Naive thymus-derived CD4-positive, alpha-beta T cell (primary cell): ENCODE results near the gene AP1G2. TPM values are rescaled to one million over a fixed set of nuclear protein-coding genes. Genes with fewer than 3 reads are reported as not detected.
"Not testable (repeated sequence)": the region's sequence is repeated elsewhere in the genome, so short reads cannot be mapped to it uniquely, and the experiment has no call there.

Source experiments
- ATAC-seq: fragments of 150-1000 bp; cut with Tn5 transposase; 2 replicates; pipeline ENCODE4 v1.10.0; 2021; ENCODE audit warnings: mild to moderate bottlenecking, moderate library complexity
- CTCF ChIA-PET: fragments of 350-600 bp; sonication (Branson Sonifier 250); formaldehyde crosslinking; loops from one replicate; lab custom pipeline; 2021; ENCODE audit warnings: antibody characterized with exemption; lab: Charles Lee
- POLR2A ChIA-PET: fragments of 350-600 bp; sonication (Branson Sonifier 250); formaldehyde crosslinking; loops from one replicate; lab custom pipeline; 2021; ENCODE audit warnings: antibody characterized with exemption, inconsistent platforms; lab: Charles Lee
- DNase-seq, 9 donors: peaks; one replicate each; pipeline versions ENCODE4 v3.0.0 to v3.0.0-alpha.2; 2020 to 2022; ENCODE audit warnings: mixed read lengths in 1 of 9
- H3K27ac ChIP-seq: one replicate; pipeline ENCODE4 v1.7.0; 2013; ENCODE audit warnings: mild to moderate bottlenecking, low read depth, low read length, moderate library complexity
- H3K27me3 ChIP-seq, 2 donors: one replicate each; pipeline ENCODE4 v1.7.0; 2013; ENCODE audit warnings: low read length in 2 of 2, mild to moderate bottlenecking in 2 of 2, moderate library complexity in 2 of 2; ENCODE audit not compliant: control insufficient read depth in 2 of 2, insufficient read depth in 2 of 2
- H3K36me3 ChIP-seq, 3 experiments: 1 replicate in 2 of 3; 2 replicates in 1 of 3; pipeline ENCODE4 v1.7.0; 2013; ENCODE audit warnings: low read length in 3 of 3, mild to moderate bottlenecking in 3 of 3, moderate library complexity in 1 of 3; ENCODE audit not compliant: insufficient read depth in 3 of 3, control insufficient read depth in 2 of 3
- H3K4me1 ChIP-seq, 2 donors: one replicate each; pipeline ENCODE4 v1.7.0; 2013; ENCODE audit warnings: low read length in 2 of 2, mild to moderate bottlenecking in 2 of 2, moderate library complexity in 1 of 2; ENCODE audit not compliant: control insufficient read depth in 2 of 2, insufficient read depth in 2 of 2
- H3K4me3 ChIP-seq: 2 replicates; pipeline ENCODE4 v1.7.0; 2013; ENCODE audit warnings: mild to moderate bottlenecking, low read length
- H3K9me3 ChIP-seq, 3 experiments: 1 replicate in 2 of 3; 2 replicates in 1 of 3; pipeline ENCODE4 v1.7.0; 2013; ENCODE audit warnings: low read length in 3 of 3; ENCODE audit not compliant: control insufficient read depth in 2 of 3
- H3K27ac Mint-ChIP-seq, 9 donors: one replicate each; pipeline ENCODE4 v1.8.0; 2020 to 2022; ENCODE audit warnings: mixed read lengths in 9 of 9, mild to moderate bottlenecking in 8 of 9, moderate library complexity in 5 of 9, inconsistent platforms in 2 of 9
- H3K27me3 Mint-ChIP-seq, 5 donors: one replicate each; pipeline ENCODE4 v1.8.0; 2021 to 2022; ENCODE audit warnings: mixed read lengths in 5 of 5, mild to moderate bottlenecking in 1 of 5
- H3K36me3 Mint-ChIP-seq, 5 donors: one replicate each; pipeline ENCODE4 v1.8.0; 2020 to 2022; ENCODE audit warnings: mixed read lengths in 5 of 5, mild to moderate bottlenecking in 3 of 5, inconsistent platforms in 1 of 5
- H3K4me1 Mint-ChIP-seq, 7 donors: one replicate each; pipeline ENCODE4 v1.8.0; 2020 to 2022; ENCODE audit warnings: mixed read lengths in 7 of 7, mild to moderate bottlenecking in 3 of 7, inconsistent platforms in 1 of 7
- H3K4me3 Mint-ChIP-seq, 10 donors: one replicate each; pipeline ENCODE4 v1.8.0; 2020 to 2022; ENCODE audit warnings: mild to moderate bottlenecking in 10 of 10, mixed read lengths in 10 of 10, moderate library complexity in 6 of 10, inconsistent platforms in 2 of 10
- H3K9me3 Mint-ChIP-seq, 11 donors: one replicate each; pipeline ENCODE4 v1.8.0; 2020 to 2022; ENCODE audit warnings: mixed read lengths in 11 of 11, mild to moderate bottlenecking in 4 of 11, inconsistent platforms in 1 of 11, moderate library complexity in 1 of 11
- intact Hi-C, 2 donors: fragments of 100-400 bp; cut with micrococcal nuclease; formaldehyde crosslinking; loops; one replicate each; pipeline ENCODE4 v1.15.1; 2023
- polyA plus RNA-seq, 2 donors: library from polyadenylated mRNA; unstranded; fragments of 300-500 nt; fragmentation: Illumina TruSeq; gene quantifications; one replicate each; pipeline ENCODE4 v1.2.3, GENCODE V29; 2021
- total RNA-seq, 6 experiments: library from RNA in 5 of 6; stranded (reverse) in 5 of 6; gene quantifications; 1 replicate in 5 of 6; 2 replicates in 1 of 6; pipeline ENCODE4 v1.2.3 and lab custom pipeline; 2021 to 2026

AP1G2 gene
- total and polyA plus RNA-seq, 7 experiments from 2014 or later: 66.4 to 548 (median 270) TPM

DNA sequence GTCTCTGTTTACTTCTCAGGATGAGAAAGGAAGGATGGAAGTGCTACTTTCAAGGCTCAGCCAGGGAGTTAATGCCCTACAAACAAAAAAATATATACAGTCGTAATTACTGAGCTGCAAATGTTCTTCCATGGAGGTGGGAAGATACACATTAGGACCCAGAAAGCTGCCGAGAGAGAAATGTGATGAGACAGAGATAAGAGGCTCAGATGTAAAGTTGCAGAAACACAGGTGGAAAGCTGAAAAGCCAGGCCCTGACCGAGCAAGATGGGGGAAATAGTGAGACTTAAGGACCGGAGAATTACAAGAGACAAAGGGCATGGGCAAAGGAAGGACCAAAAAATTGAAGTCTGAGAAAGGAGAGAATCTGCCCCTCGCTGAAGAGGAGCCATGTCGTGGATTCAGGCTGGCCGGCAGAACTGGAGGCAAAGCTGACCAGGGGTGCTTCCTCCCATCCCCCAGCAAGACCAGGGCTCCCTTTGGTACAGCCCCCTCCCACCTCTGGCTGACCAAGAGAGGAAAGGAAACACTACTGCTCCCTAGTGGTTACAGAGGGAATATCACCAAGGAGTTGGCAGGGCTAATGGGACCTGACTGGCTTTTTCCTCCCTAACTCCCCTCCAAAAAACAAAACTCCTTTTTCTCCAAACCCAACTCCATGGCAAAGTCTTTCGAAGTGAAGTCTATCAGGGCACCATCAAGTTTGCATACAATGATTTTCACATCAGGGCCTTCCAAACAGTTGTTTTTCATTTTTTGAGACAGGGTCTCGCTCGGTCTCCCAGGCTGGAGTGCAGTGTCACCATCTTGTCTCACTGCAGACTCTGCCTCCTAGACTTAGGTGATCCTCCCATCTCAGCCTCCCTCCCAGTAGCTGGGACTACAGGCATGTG is 28.1 kb downstream of the AP1G2 start:
- POLR2A ChIA-PET: interaction anchor here (0.6 to 1.0 kb wide), 2 partner anchors 49 to 224 kb away, joined by 3 read pairs; no protein-coding TSS in a partner anchor
- Mint-ChIP-seq H3K36me3 (no peaks in the 10 kb centered on the region), H3K4me1 (peaks cover 0 to 6% (median 0%) of the 10 kb centered on the region in 7 donors), H3K4me3 (no peak overlapping the region), H3K9me3 (no peaks in the 10 kb centered on the region), H3K27me3 (no peaks in the 10 kb centered on the region), H3K27ac (peak overlapping the region in 1 of 9 donors; percentile 83)
- ATAC-seq (peak; percentile 85), DNase-seq (peak in 6 of 9 donors; percentile 20 to 53 (median 34))
- CTCF ChIA-PET: interaction anchor here (0.6 to 6.3 kb wide), 4 partner anchors 20 to 272 kb away, joined by 4 to 43 read pairs (median 17); no protein-coding TSS in a partner anchor
- no peak overlapping the region for H3K27ac ChIP-seq
- no peaks in the 10 kb centered on the region for H3K36me3 ChIP-seq
- H3K9me3 ChIP-seq: no peaks in the 10 kb centered on the region
- H3K27me3 ChIP-seq: no peaks in the 10 kb centered on the region
- intact Hi-C loops: loop anchor here (1.0 kb wide), 4 partner anchors 12 to 61 kb away; partner anchors contain the start of gene ZFHX2 (in 1 of the 2)
- no peak overlapping the region for H3K4me3 ChIP-seq
- H3K4me1 ChIP-seq: no peaks in the 10 kb centered on the region

DNA sequence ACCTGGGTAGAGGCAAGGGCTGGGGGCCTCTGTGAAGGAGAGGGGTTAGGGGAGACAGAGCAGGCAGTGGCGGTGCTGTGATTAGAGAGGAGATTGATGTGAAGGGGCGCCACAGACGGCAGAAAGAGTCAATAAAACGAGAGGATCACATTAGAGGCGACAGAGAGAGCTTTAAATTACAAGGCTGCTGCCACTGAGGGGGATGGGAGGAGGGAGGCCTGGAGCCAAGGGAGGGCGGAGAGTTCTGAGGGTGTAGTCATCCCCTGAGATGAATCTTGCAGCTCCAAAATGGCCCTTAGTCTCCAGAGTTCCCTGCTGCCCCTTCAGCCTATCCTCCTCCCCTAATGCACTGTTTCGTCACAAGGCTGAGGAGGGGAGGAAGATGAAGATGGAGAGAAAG is 28.8 kb downstream of the AP1G2 start:
- Mint-ChIP-seq H3K4me1 (peaks cover 0 to 6% (median 0%) of the 10 kb centered on the region in 7 donors), H3K27me3 (no peaks in the 10 kb centered on the region), H3K27ac (peak overlapping the region in 1 of 9 donors; percentile 16), H3K36me3 (no peaks in the 10 kb centered on the region), H3K9me3 (no peaks in the 10 kb centered on the region), H3K4me3 (no peak overlapping the region)
- CTCF ChIA-PET: interaction anchor here (3.9 to 6.3 kb wide), 2 partner anchors 21 to 61 kb away, joined by 25 to 43 read pairs; no protein-coding TSS in a partner anchor
- Histone ChIP-seq H3K4me3 (no peak overlapping the region), H3K9me3 (no peaks in the 10 kb centered on the region), H3K4me1 (no peaks in the 10 kb centered on the region), H3K27ac (no peak overlapping the region), H3K27me3 (no peaks in the 10 kb centered on the region), H3K36me3 (no peaks in the 10 kb centered on the region)
- DNase-seq: no peak
- POLR2A ChIA-PET: interaction anchor here (1.0 kb wide), 1 partner anchor 50 kb away, joined by 3 read pairs; no protein-coding TSS in a partner anchor
- intact Hi-C loops: loop anchor here (1.0 kb wide), 4 partner anchors 13 to 60 kb away; partner anchors contain the start of gene ZFHX2 (in 1 of the 2)
- no peak for ATAC-seq

DNA sequence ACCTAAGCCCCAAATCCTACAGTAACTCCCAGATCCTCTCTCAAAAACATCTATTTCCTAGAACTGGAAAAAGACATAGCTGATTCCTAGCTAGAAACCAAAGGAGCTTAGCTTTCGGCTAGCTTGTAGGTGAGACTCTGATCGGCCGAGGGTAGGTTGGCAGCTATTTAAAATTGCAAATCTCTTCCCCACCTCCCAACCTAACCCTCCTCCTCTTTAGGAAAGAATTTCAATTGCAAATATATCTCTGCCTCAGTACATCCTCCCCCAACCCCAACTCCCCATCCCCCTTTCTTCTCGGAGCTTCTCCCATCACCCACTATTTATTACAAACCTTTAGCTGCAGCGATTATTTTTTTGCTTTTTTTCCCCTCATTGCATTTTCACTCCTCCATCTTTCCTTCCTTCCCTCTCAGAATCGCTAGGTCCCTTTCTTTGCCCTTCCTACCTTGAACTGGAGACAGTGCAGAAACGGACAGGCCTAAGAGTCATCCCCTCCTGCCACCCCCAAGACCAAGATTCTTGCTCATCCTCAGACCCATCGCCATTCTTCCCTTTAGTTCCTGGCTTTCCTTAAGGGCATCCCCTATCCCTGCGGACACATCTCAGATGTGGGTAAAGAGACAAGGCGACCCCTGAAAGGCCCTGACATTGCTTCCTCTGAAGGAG is 29.4 kb downstream of the AP1G2 start:
- Histone ChIP-seq H3K36me3 (no peaks in the 10 kb centered on the region), H3K9me3 (no peaks in the 10 kb centered on the region), H3K27me3 (no peaks in the 10 kb centered on the region), H3K4me3 (no peak overlapping the region), H3K4me1 (no peaks in the 10 kb centered on the region), H3K27ac (no peak overlapping the region)
- Mint-ChIP-seq H3K36me3 (no peaks in the 10 kb centered on the region), H3K4me3 (no peak overlapping the region), H3K9me3 (no peaks in the 10 kb centered on the region), H3K27ac (peak overlapping the region in 1 of 9 donors; percentile 1), H3K4me1 (peaks cover 0 to 6% (median 0%) of the 10 kb centered on the region in 7 donors), H3K27me3 (no peaks in the 10 kb centered on the region)
- intact Hi-C loops: no loop called here
- ATAC-seq (no peak), DNase-seq (no peak)
- ChIA-PET POLR2A (no interaction called here), CTCF (interaction anchor here (2.1 to 6.3 kb wide), 3 partner anchors 22 to 61 kb away, joined by 5 to 43 read pairs (median 25); no protein-coding TSS in a partner anchor)

DNA sequence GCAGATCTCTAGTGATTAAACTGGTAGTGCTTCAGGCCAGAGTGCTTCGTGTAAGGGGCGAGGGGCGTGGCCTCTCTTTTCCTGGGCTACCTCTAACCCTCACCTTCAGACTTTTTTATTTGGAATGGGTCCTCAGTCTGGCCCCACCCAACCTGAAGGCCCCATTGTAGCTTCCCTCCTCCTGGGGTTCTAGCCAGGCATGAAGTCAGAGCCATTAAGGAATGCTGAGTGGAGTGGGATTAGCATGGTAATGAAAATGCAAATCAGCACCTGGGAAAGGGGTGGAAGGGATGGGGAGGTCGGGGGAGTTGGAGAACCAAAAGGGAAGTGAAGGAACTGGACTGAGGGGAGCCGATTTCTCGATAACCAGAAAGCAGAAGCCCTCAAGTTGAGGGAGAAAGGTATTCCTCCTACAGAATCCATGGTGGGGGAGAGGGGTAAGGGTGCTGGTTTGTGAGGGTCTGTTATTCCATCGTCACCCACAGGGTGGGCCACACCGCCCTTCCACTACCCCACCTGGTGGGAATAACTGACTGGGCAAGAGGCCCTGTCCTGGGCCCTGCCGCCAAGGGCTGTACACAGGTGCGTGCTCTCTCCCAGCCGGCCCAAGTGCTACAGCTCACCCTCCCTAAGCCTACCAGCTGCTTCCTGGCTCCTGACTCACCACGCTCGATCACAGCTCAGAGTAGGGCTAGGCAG is 30.1 kb downstream of the AP1G2 start:
- Mint-ChIP-seq H3K4me3 (no peak overlapping the region), H3K36me3 (no peaks in the 10 kb centered on the region), H3K4me1 (peaks cover 0 to 6% (median 0%) of the 10 kb centered on the region in 7 donors), H3K9me3 (no peaks in the 10 kb centered on the region), H3K27ac (peak overlapping the region in 1 of 9 donors; percentile 38), H3K27me3 (no peaks in the 10 kb centered on the region)
- no peak for ATAC-seq
- intact Hi-C loops: no loop called here
- no peak for DNase-seq
- Histone ChIP-seq H3K27ac (no peak overlapping the region), H3K27me3 (no peaks in the 10 kb centered on the region), H3K4me3 (no peak overlapping the region), H3K36me3 (no peaks in the 10 kb centered on the region), H3K4me1 (no peaks in the 10 kb centered on the region), H3K9me3 (no peaks in the 10 kb centered on the region)
- ChIA-PET CTCF (interaction anchor here (2.1 to 6.3 kb wide), 3 partner anchors 22 to 60 kb away, joined by 5 to 43 read pairs (median 25); no protein-coding TSS in a partner anchor), POLR2A (no interaction called here)

DNA sequence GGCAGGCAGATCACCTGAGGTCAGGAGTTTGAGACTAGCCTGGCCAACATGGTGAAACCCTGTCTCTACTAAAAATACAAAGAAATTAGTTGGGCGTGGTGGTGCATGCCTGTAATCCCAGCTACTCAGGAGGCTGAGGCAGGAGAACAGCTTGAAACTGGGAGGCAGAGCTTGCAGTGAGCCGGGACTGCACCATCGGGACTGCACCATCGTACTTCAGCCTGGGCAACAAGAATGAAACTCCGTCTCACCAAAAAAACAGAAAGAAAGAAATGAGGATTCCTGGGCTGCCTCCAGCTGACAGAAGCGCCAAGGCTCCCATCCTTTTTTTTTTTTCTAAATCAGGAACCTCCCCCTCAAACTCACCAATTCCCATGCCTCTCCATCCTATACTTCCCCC is 30.7 kb downstream of the AP1G2 start:
- H3K36me3 ChIP-seq, H3K27ac ChIP-seq, H3K4me3 ChIP-seq, DNase-seq, ATAC-seq, intact Hi-C loops, H3K9me3 Mint-ChIP-seq, H3K4me1 Mint-ChIP-seq, H3K9me3 ChIP-seq, H3K4me3 Mint-ChIP-seq, H3K36me3 Mint-ChIP-seq, H3K27me3 ChIP-seq, H3K27me3 Mint-ChIP-seq, POLR2A ChIA-PET, H3K27ac Mint-ChIP-seq, H3K4me1 ChIP-seq: not testable (repeated sequence)
- CTCF ChIA-PET: interaction anchor here (0.6 to 3.9 kb wide), 5 partner anchors 23 to 545 kb away, joined by 3 to 25 read pairs (median 4); no protein-coding TSS in a partner anchor

DNA sequence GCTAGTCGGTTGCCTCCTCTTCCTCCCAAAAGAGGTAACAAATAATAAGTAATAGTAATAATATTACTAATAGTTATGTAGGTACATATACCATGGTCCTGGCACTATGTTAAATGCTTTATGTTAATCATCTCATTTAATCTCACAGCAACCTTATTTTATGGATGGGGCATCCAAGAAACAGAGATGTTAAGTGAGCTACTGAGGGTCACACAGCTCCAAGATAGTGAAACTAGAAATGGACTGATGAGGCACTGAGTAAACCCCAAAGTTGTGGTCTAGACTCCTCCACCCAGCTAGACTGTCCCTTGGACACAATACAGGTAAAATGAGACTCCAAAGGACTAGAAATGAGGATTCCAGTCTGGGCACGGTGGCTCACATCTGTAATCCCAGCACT is 31.1 kb downstream of the AP1G2 start:
- H3K27ac Mint-ChIP-seq: no peak overlapping the region
- H3K4me1 Mint-ChIP-seq: peaks cover 0 to 6% (median 0%) of the 10 kb centered on the region in 7 donors
- H3K9me3 ChIP-seq: no peaks in the 10 kb centered on the region
- no peaks in the 10 kb centered on the region for H3K27me3 Mint-ChIP-seq
- H3K9me3 Mint-ChIP-seq: no peaks in the 10 kb centered on the region
- H3K36me3 ChIP-seq: no peaks in the 10 kb centered on the region
- ChIA-PET POLR2A (no interaction called here), CTCF (interaction anchor here (0.6 to 2.1 kb wide), 4 partner anchors 25 to 544 kb away, joined by 3 to 5 read pairs (median 4); no protein-coding TSS in a partner anchor)
- intact Hi-C loops: no loop called here
- no peak overlapping the region for H3K4me3 Mint-ChIP-seq
- H3K36me3 Mint-ChIP-seq: no peaks in the 10 kb centered on the region
- no peak overlapping the region for H3K4me3 ChIP-seq
- H3K27ac ChIP-seq: no peak overlapping the region
- ATAC-seq (no peak), DNase-seq (no peak)
- no peaks in the 10 kb centered on the region for H3K27me3 ChIP-seq
- H3K4me1 ChIP-seq: no peaks in the 10 kb centered on the region
